Neural cell (in vitro differentiated cells): ENCODE measurements around the gene PRKACA. TPM values are rescaled to one million over a fixed set of nuclear protein-coding genes. Genes with fewer than 3 reads are reported as not detected.

Experiments used
- H2AFZ ChIP-seq: fragments of 200-600, 300-800 bp; sonication (generic), shearing (Covaris generic); 2 replicates; pipeline ENCODE4 v1.6.0; 2014; ENCODE audit warnings: low read depth, mild to moderate bottlenecking, antibody characterized with exemption, low read length, moderate library complexity
- H3F3A ChIP-seq: fragments of 200-600 bp; shearing (Covaris generic); 2 replicates; pipeline ENCODE4 v1.6.1; 2016; ENCODE audit warnings: mild to moderate bottlenecking, moderate library complexity, mixed read lengths, antibody characterized with exemption, low read length; ENCODE audit not compliant: insufficient read depth, poor library complexity, severe bottlenecking
- H3K27ac ChIP-seq: fragments of 200-600, 300-800 bp; sonication (generic), shearing (Covaris generic); 2 replicates; pipeline ENCODE4 v1.5.1; 2014; ENCODE audit warnings: mild to moderate bottlenecking, low read length, moderate library complexity
- H3K27me3 ChIP-seq: fragments of 300-800, 200-600 bp; sonication (generic), shearing (Covaris generic); 2 replicates; pipeline ENCODE4 v1.6.0; 2014; ENCODE audit warnings: mild to moderate bottlenecking, low read depth, low read length, moderate library complexity; ENCODE audit not compliant: insufficient read depth
- H3K36me3 ChIP-seq: fragments of 300-800, 200-600 bp; sonication (generic), shearing (Covaris generic); 2 replicates; pipeline ENCODE4 v1.5.1; 2014; ENCODE audit warnings: mild to moderate bottlenecking, antibody characterized with exemption, low read length, moderate library complexity; ENCODE audit not compliant: insufficient read depth
- H3K4me2 ChIP-seq: fragments of 300-800, 200-600 bp; sonication (generic), shearing (Covaris generic); 2 replicates; pipeline ENCODE4 v1.6.0; 2014; ENCODE audit warnings: mild to moderate bottlenecking, low read length
- H3K4me3 ChIP-seq: fragments of 300-800, 200-600 bp; sonication (generic), shearing (Covaris generic); 2 replicates; pipeline ENCODE4 v1.5.1; 2014; ENCODE audit warnings: mild to moderate bottlenecking, low read length, moderate library complexity
- H3K79me2 ChIP-seq: fragments of 200-600 bp; shearing (Covaris generic); replicated peaks from 2 replicates; pipeline ENCODE4 v1.6.0; 2014; ENCODE audit warnings: mild to moderate bottlenecking, low read length, moderate library complexity; ENCODE audit not compliant: insufficient read depth
- H3K9ac ChIP-seq: fragments of 300-800, 200-600 bp; sonication (generic), shearing (Covaris generic); 2 replicates; pipeline ENCODE4 v1.6.1; 2016; ENCODE audit warnings: mild to moderate bottlenecking, low read length, mixed read lengths
- H3K9me2 ChIP-seq: fragments of 200-600 bp; shearing (Covaris generic); 2 replicates; pipeline ENCODE4 v1.6.1; 2016; ENCODE audit warnings: mild to moderate bottlenecking, low read length, mixed read lengths; ENCODE audit not compliant: insufficient read depth
- H3K9me3 ChIP-seq: fragments of 200-600, 300-800 bp; sonication (generic), shearing (Covaris generic); 2 replicates; pipeline ENCODE4 v1.6.1; 2016; ENCODE audit warnings: mild to moderate bottlenecking, mixed run types, low read length, moderate library complexity, mixed read lengths
- H4K20me1 ChIP-seq: fragments of 200-600 bp; shearing (Covaris generic); 2 replicates; pipeline ENCODE4 v1.6.1; 2016; ENCODE audit warnings: mild to moderate bottlenecking, mixed run types; ENCODE audit not compliant: insufficient read depth
- CTCF ChIP-seq: fragments of 450-650 bp; IDR thresholded peaks from 2 replicates; pipeline ENCODE4 v1.5.1; 2014; ENCODE audit warnings: antibody characterized with exemption, mild to moderate bottlenecking, moderate library complexity; ENCODE audit not compliant: poor library complexity, severe bottlenecking
- EP300 ChIP-seq: fragments of 450-650 bp; conservative IDR thresholded peaks from 2 replicates; pipeline ENCODE4 v1.6.1; 2014; ENCODE audit warnings: antibody characterized with exemption, mild to moderate bottlenecking, moderate library complexity; ENCODE audit not compliant: poor library complexity, severe bottlenecking
- EZH2 ChIP-seq: fragments of 200-600, 300-800 bp; shearing (Covaris generic), sonication (generic); IDR thresholded peaks from 2 replicates; pipeline ENCODE4 v1.6.1; 2014; ENCODE audit warnings: antibody characterized with exemption, low read length, borderline replicate concordance, mild to moderate bottlenecking; ENCODE audit not compliant: insufficient read depth, poor library complexity, severe bottlenecking
- MXI1 ChIP-seq: fragments of 450-650 bp; conservative IDR thresholded peaks from 2 replicates; pipeline ENCODE4 v1.6.1; 2014; ENCODE audit warnings: antibody characterized with exemption, mild to moderate bottlenecking; ENCODE audit not compliant: poor library complexity, severe bottlenecking
- POLR2AphosphoS5 ChIP-seq: IDR thresholded peaks from 2 replicates; pipeline ENCODE4 v1.6.1; 2012
- RAD21 ChIP-seq: fragments of 450-650 bp; conservative IDR thresholded peaks from 2 replicates; pipeline ENCODE4 v1.6.1; 2014; ENCODE audit warnings: antibody characterized with exemption, mild to moderate bottlenecking, moderate library complexity
- REST ChIP-seq: IDR thresholded peaks from 2 replicates; pipeline ENCODE4 v1.6.1; 2012; ENCODE audit warnings: borderline replicate concordance
- SMC3 ChIP-seq: fragments of 450-650 bp; conservative IDR thresholded peaks from 2 replicates; pipeline ENCODE4 v1.6.1; 2014; ENCODE audit warnings: antibody characterized with exemption, mild to moderate bottlenecking, moderate library complexity; ENCODE audit not compliant: poor library complexity
- TAF1 ChIP-seq: IDR thresholded peaks from 2 replicates; pipeline ENCODE4 v1.6.1; 2012; ENCODE audit warnings: low read depth
- polyA plus RNA-seq: library from polyadenylated mRNA; depleted of rRNA; stranded (reverse); fragments of >200 nt; gene quantifications from 2 replicates; pipeline ENCODE4 v1.2.3, GENCODE V29; 2014

PRKACA gene
- polyA plus RNA-seq, 1 donor from 2014 or later, result 11.7 TPM

- Histone ChIP-seq H3K9ac (no peak overlapping the region), H3K27ac (no peak overlapping the region)
These were observed 2.3 kb upstream of the PRKACA start for GRCh38 chr19:14119644-14120496.

More at GRCh38 chr19:14119644-14120496, 2.3 kb upstream of the PRKACA start:
- Histone ChIP-seq H4K20me1 (no peaks in the 10 kb centered on the region), H3K4me3 (no peak overlapping the region), H3K36me3 (no peaks in the 10 kb centered on the region), H3K27me3 (no peaks in the 10 kb centered on the region), H3K79me2 (peaks cover 23% of the 10 kb centered on the region), H3K9me2 (no peaks in the 10 kb centered on the region), H2AFZ (no peak overlapping the region), H3K4me2 (no peak overlapping the region), H3K9me3 (no peaks in the 10 kb centered on the region), H3F3A (no peaks in the 10 kb centered on the region)
- TF ChIP-seq POLR2AphosphoS5, result no peak
- TF ChIP-seq CTCF, result no peak
- no peak for TF ChIP-seq EZH2
- no peak for TF ChIP-seq SMC3
- no peak for TF ChIP-seq REST
- no peak for TF ChIP-seq RAD21
- no peak for TF ChIP-seq MXI1
- no peak for TF ChIP-seq EP300
- TF ChIP-seq TAF1, result no peak
